SIG-M5 treated with dmso at 0.1 percent for 504 hours (cell line): ENCODE data around the gene RAPGEF1.

Experiments used
- DNase-seq: peaks from one replicate; lab custom pipeline; 2025; ENCODE audit not compliant: unreplicated experiment; lab: John Stamatoyannopoulos, UW

Gene RAPGEF1

DNA sequence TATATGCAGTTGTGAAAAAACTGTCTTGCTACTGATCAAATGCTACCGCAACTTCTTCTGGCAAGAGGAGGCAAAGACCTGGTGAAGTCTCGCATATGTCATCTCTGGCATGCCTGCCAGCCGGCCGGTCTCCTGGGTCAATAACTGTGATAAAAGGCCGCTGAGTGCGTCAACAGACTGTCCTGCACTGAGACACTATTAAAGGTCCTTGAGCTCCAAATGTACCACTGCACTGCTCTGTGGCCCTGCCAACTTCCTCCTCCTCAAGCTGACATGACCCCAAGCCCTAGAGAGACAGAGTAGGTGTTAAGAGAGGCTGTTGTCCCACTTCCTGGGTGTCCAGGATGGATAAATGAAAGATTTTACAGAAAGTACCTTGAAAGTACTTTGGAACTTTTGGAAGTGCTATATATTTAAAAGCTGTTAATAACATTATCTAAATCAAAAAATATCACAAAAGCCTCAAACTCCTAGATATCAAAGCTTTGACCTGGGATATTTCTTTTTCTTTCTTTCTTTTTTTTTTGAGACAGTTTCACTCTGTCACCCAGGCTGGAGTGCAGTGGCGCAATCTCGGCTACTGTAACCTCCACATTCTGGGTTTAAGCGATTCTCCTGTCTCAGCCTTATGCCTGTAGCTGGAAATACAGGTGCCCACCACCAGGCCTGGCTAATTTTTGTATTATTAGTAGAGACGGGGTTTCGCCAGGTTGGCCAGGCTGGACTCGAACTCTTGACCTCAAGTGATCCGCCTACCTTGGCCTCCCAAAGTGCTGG, 31.5 kb downstream of the RAPGEF1 start:
- peak; percentile 47 for DNase-seq

DNA sequence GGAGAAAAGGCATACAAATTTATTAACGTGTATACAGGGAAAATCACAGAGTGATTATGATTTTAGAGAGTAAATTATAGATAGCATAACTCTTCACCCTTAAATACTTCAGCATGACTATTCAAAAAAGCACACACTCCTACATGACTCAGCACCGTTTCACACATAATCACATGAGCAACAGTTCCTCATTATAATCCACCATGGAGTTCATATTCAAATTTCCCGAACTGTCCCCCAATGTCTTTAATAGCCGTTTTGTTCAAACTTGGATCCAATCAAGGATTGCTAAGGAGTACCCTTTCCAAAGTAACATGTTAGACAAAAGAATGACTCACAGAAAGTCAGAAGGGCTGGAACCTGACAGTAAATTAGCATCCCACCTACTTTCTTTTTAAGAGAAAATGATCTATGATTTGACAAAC, 32.1 kb downstream of the RAPGEF1 start:
- peak; percentile 82 for DNase-seq

DNA sequence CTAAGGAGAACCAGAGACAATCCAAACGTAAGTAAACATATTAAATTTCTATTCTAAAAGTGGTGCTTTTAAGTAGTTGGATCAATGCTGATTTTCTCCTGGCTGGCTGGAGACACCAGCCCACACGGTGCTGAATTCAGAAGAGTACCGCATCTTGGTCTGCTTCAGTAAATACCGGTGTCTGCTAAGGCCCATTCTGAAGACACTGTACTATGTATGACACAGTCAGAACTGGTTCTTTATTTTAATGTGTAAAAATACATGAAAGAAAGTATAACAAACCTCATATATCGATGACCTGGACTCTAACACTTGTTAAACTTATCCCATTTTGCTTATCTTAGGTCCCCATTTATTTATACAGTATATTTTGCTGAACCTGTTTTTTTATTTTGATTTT, 32.8 kb downstream of the RAPGEF1 start:
- no peak for DNase-seq

DNA sequence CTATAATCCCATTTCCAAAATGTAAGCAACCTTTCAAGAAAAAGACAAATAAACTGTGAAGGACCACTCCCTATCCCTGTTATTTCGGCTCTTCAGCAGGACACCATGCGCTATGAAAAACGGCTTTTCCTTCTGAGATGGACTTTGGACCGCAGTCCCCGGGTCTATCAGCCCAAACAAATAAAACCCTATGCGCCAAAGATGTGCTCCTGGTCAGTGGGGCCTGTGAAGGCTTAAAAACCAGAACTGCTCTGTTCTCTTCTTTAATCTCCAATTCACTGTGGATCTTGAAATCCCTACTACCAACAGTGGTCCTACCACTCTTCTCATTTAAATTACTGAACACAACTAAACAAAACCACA, 33.3 kb downstream of the RAPGEF1 start:
- no peak for DNase-seq

DNA sequence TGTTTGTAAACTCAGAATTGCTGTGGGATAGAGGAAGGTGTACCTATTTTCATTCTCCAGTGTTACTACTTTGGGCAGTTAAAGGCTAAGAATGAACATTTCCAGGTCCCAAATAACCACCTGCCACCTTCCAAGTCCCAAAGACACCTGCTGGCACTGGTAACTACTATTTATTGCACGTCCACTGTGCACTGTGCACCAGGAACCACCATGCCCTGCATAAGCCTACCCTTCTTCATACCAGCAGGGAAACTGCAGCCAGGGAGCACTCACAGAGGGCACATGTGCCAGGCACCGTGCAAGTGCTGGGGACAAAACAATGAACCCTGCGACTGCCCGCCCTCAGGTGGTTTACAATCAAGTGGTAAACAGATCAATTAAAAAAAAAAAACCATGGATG, 34.9 kb downstream of the RAPGEF1 start:
- no peak for DNase-seq

DNA sequence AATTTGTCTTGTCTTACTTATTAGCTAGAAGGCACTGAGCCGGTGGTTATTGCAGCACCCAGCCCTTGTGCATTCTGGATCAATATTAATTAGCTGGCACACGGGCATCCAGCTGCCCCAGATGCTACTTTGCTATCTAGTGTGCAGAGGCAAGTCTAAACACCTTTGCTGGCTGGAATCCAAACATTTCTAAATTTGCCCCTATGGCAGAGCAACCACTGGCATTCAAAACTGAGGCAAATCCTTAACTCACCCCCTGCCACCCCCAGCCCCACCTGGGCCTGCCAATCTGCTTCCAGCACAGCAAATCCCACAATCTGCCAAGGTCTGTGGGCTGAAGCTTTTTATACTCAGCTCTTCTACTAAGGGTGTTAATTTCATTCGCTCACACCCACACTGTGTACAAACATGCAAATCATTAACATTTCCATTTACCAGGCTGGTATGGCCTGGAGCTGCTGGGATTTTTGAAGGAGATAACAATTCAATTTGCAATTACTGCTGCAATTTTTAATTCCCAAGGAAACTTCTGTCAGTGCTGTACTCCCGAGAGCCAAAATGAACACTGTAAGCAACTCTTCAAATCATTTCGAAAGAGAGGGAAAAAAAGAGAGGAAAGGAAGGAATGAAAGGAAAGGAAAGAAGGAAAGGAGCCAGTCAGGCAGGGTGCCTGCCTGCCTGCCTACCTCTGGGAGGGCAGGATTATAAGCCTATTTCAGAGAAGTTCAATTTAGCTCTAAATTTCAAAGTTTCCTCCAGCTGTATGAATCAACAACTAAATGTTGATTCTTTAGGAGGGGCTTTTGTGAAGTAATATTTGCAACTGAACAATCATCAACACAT, 35.5 kb downstream of the RAPGEF1 start:
- DNase-seq: no peak

DNA sequence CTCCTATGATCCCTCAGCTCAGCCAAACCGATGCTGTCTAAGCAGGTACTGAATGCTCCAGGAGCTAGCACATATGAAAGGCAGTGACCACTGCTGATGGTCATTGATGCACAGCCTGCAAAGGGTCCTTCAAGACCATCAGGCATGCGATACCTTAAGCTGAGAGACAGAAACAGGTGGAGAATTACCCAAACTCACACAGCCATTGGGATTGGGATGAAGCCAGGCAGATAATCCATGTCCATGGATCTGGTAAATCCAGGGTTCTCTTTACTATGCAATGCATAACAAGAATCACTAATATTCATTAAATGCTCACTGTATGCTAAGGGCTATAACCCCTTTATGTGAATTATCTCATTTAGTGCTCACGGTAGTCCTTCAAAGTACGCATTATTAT, 36.2 kb downstream of the RAPGEF1 start:
- no peak for DNase-seq

DNA sequence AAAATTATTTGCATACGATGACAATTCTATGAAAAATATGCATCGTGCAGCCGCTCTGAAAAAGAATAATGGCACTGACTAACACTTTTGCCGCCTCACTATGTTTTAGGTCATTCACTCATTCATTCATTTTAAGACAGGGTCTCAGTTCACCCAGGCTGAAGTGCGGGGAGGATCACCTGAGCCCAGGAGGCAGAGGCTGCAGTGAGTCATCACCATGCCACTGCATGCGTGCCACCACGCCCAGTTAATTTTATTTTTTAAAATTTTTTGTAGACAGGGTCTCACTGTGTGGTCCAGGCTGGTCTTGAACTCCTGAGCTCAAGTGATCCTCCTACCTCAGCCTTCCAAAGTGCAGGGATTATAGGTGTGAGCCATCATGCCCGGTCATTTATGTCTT, 37.0 kb downstream of the RAPGEF1 start:
- no peak for DNase-seq

DNA sequence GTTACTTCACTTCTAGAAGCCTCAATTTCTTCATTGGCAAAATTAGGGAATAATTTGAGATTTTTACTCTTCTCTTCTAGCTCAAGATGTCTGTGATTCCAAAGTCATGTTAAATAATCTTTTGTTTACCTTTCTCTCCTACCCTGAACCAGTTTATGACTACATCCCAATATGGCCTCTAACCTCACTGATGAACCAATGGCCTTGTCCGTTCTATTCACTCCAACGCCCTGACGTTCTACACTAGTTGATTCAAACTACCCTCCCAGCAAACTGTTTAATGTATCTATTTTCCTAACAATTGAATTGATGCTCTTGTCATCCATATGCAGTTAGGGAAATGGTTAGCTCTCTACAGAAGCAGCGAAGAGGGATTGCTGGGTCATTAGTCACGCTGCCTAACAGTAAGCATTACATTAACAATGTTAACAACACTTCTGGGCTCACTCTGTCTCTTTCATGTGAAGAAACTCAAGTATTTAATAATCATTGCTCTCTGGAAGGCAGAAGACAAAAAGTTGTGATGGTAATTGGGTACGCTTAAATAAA, 38.0 kb downstream of the RAPGEF1 start:
- no peak for DNase-seq

DNA sequence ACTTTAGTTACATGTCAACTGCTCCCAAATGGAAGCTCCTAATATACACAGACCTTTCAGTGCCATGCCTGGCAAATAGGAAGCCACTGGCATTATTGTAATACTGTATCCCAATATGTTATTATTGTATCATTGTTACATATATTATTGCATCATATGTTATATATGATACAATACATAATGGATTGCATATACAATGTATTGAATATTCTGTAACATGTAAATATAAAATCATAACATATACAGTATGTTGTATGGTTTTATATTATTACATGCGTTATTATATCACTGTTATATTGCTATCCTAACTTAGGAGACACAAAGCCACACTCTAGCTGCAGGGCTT, 38.5 kb downstream of the RAPGEF1 start:
- no peak for DNase-seq

DNA sequence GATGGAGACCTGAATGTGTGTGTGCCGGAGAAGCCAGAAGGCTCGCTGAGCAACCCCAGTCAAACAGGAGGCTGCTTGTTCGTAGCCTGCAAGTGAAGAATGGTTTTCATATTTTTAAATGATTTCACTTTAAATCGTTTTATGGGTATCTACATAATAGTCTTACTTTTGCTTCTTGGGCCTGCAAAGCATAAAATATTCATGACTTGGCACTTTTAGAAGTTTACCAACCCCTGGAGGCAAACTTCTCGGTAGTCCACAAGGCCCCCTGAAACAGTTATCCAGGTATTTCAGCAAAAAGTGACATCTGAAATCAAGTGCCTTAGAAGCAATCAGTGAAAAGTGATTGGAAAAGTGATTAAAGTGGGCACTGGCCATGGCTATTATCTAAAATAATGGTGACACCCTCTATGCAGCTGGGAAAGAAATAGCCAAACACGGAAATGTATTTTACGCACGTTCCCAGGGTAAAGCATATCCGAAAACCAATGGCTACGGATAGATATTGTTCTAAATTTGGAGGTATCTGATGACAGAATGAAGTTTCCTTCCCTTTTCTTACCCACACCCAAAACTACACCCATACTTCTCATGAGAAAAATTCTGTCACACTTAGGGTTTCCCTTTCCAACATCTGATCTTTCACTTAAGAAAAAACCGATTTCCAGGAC, 39.0 kb downstream of the RAPGEF1 start:
- DNase-seq: no peak

DNA sequence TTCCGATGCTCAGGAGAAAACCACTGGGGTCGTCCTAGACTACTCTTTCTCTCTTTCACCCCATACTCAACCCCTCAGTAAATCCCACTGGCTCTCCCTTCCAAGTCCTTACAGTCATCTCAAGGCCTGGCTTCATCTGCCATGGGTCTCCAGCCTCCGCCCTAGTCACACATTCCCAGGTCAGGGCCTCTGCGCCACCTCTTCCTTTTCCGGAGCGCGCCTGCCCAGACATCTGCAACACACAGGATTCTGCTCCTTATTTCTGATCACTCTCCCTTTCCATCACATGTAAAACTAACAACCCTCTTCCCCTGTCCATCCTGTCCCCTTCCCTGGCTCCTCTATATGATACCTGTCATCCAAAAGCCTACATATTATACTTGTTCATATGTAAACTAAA, 39.8 kb downstream of the RAPGEF1 start:
- no peak for DNase-seq

DNA sequence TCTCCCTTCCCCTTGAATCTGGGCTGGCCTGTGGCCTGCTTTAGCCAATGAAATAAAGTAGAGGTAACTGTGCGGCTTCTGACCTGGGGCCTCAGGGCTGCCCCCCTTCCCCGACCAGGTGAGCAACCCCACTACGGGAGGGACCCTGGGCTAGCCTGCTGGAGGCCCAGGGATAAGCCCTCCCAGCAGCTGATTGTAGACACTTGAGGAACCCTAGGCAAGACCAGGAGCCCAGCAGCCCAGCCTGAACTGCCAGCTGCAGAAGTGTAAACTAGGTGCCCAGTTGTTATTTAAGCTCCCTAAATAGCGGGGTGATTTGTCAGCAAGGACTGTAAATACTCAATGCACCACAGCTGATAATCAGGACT, 41.3 kb downstream of the RAPGEF1 start:
- no peak for DNase-seq

DNA sequence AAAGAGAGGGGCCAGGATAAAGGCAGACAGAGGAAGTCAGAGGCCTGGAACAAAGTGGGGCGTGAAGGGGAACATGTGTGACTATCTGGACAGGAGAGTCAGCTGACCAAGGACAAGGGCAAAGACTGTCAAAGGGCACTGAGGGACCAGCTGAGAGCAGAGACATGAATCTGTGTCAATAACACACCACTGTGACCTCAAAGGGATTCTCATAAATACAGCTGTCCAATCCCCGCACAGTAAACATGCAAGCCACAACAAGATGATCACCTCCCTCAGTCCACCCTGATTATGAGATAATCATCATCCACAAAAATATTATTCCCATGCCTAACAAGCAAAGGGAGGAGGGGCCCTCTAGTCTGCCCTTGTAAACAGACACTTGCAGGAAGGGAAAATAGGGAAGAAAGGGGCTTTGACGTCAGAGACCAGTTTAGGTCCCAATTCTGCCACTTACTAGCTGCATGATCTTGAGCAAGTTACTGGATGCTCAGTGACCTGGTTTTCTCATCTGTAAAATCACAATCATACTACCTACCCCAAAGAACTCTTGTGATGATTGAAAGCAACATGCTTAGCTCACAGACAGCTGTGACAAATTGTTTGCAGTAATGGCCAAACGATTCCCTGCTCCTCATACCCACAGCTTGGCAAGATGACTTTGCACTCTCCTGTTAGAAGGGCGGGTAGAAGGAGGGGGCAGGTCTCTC, 41.8 kb downstream of the RAPGEF1 start:
- DNase-seq: peak; percentile 16

DNA sequence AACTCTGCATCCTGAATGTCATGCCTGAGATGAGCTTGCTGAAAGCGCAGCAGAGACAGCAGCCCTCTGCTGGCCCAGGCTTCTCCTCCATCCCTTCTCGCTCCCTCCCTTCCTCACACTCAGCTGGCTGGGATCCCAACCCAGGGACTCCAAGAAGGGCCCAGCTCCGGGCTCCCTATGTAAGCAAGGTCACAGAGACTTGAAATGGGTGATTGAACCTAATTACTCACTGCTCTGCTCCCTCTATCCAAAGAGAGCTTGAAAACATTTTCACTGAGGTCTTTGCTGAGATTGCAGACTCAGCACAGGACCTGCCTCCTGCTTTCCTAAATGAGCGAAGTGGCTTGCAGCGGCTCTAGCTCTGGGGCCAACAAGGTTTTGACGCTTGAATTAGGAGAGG, 42.8 kb downstream of the RAPGEF1 start:
- DNase-seq: no peak

DNA sequence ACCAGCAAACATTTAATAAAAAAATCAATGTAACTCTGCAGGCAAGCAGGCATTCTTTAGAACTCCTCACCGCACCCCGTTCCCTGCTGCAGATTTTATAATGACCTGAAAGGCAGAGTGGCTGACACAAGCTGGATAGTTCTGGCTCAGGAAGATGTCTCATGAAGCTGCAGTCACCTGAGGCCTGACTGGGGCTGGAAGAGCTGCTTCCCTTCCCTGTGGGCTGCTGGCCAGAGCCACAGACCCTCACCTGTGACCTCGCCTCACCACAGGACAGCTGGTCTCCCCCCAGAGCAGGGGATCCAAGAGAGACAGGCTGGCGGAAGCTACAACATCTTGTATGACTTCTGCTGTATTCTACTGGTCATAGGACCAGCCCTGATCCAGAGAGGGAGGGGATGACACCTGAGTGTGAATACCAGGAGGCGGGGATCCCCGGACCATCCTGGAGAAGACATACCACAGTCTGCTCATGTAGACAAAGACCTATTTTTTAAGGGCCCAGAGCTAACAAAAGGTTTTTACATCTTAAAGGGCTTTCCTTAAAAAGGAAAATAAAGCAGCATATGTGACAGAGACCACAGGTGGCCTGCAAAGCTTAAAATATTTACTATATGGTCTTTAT, 43.9 kb downstream of the RAPGEF1 start:
- no peak for DNase-seq

DNA sequence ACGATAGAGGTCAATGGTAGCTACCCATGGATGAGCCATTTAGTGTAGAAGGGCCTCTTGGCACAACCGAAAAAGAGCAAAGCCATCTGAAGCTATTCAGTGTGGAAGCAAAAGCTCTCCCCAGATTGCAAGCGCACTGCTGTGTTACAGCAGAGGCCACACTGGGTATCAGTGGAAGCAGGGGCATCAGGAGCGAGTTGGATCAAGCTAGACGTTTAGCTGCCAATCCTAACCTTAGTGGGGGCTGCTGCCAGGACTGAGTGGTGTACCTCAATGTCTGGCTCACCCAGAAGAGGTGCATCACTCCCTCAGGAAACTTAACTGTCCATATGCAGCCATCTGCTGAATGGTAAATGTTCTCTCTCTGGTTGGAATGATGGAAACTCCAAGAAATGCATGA, 44.5 kb downstream of the RAPGEF1 start:
- no peak for DNase-seq

DNA sequence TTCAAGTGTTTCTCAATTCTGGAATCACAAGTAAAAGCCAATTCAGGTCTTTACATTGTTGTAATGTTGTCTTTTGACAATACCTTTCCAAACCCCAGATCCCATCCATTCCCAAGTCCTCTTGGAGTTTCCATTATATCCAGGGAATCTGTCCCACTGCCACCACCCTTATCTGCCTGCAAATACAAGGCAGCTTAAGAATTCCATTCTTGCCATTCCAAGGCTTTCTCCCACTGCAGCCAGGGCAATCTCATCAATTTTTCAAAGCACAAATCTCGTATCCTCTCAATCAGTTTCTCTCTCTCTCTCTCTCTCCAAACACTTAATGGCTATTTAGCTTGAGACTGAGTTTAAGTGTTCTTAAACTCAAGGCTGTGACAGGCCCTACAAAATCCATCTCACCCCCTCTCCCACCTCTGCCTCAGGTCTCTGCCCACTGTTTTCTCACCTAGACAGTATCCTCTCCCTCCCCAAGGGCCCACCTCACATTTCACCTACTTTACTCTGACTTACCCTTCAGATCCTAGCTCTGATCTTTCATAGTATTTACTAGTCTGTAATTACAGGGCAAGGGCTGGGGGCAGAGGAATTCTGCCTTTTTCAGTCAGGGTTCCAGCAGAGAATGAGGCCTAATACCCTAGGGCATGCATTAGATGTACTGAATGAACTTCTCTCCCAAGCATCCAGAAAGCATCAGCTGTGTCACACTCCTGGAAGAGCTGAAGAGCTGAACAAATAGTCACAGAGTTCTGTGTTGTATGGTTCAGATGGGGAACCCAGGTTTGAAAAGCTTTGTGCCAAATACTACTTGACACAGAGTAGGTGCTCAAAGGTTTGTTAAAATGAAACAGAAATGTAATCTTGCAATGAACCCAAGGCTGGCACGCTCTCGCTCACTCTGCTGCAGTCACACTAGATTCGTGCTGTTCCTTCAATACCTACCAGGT, 46.0 kb downstream of the RAPGEF1 start:
- DNase-seq: no peak
